Activated CD8-positive, alpha-beta memory T cell treated with anti-CD3 and anti-CD28 coated beads for 48 hours (primary cell): ENCODE data around the gene ARF1.
A peak's percentile ranks its signal among the peaks of the same experiment; 100 is the strongest.

ENCODE experiments used
- DNase-seq, 3 experiments: peaks; one replicate each; pipeline ENCODE4 v3.0.0-alpha.2; 2020; ENCODE audit warnings: low read depth in 2 of 3, low spot score in 2 of 3

The ARF1 gene

GRCh38 chr1:228048659-228049298 is 33.7 kb upstream of the ARF1 start:
- DNase-seq: no peak

- no peak for DNase-seq
Measured at GRCh38 chr1:228050571-228051231, 31.8 kb upstream of the ARF1 start.

- DNase-seq: no peak
Measured at GRCh38 chr1:228058172-228058948, 24.1 kb upstream of the ARF1 start.

- DNase-seq: no peak
Measured at GRCh38 chr1:228058949-228059633, 23.4 kb upstream of the ARF1 start.

GRCh38 chr1:228059634-228060457 is 22.7 kb upstream of the ARF1 start:
- DNase-seq: peak in 2 of 3 experiments; percentile 43 to 69

GRCh38 chr1:228060458-228061190 is 21.9 kb upstream of the ARF1 start:
- no peak for DNase-seq

GRCh38 chr1:228061411-228062084 is 21.0 kb upstream of the ARF1 start:
- DNase-seq: no peak

- DNase-seq: no peak
Measured at GRCh38 chr1:228062085-228062791, 20.3 kb upstream of the ARF1 start.

GRCh38 chr1:228062812-228063211 is 19.7 kb upstream of the ARF1 start:
- no peak for DNase-seq

GRCh38 chr1:228063251-228064191 is 19.0 kb upstream of the ARF1 start:
- no peak for DNase-seq

GRCh38 chr1:228064296-228064695 is 18.2 kb upstream of the ARF1 start:
- no peak for DNase-seq

- DNase-seq: no peak
Measured at GRCh38 chr1:228064741-228065542, 17.6 kb upstream of the ARF1 start.

GRCh38 chr1:228065543-228066347 is 16.8 kb upstream of the ARF1 start:
- no peak for DNase-seq

- no peak for DNase-seq
Measured at GRCh38 chr1:228066416-228066815, 16.1 kb upstream of the ARF1 start.

- DNase-seq: no peak
Measured at GRCh38 chr1:228066891-228067654, 15.4 kb upstream of the ARF1 start.
